NCI-H146 treated with DMSO at 0.1 percent for 48 hours (cell line): Measurements from ENCODE around the gene MRPL36.
"Not testable (repeated sequence)": the region's sequence is repeated elsewhere in the genome, so short reads cannot be mapped to it uniquely, and the experiment has no call there.

ENCODE experiments used
- DNase-seq: peaks from one replicate; lab custom pipeline; 2025; ENCODE audit not compliant: unreplicated experiment; lab: John Stamatoyannopoulos, UW

Gene MRPL36

DNA sequence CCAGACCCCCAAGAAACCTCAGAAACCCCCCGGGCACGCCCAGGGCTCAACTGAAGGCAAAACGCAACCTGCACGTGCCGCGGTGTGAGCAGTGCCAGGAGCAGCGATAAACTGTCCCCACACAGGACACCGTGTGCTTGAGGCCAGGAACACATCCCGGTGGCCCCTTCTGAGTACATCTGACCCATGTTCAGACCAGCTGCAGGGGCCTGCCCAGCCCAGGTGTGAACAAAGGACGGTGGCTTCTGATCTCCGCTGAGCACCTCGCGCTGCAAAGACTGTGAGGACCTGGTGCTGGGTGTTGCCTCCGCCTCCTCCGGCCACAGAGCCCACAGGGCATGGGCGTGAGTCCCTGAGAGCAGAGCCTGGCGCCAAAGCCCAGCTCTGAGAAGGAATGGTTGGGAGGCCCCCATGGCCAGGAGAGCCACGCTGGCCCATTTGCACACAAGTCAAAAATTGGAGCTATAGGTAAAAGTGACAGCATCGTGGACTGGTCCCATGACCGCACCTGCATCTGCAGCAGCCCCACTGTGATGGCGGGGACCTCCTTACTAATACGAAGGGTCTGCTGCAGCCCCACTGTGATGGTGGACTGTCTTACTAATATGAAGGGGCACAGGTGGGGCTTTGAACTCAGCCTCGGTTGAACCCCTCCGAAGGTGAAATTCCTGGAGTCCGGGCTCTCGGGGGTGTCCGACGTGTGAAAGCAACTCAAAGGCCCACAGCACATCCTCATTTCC, 33.0 kb upstream of the MRPL36 start:
- no peak for DNase-seq

GRCh38 chr5:1831677-1832313, 32.2 kb upstream of the MRPL36 start:
- no peak for DNase-seq

- DNase-seq = no peak
Measured at GRCh38 chr5:1831257-1831656, 31.6 kb upstream of the MRPL36 start.

GRCh38 chr5:1830571-1831228, 31.1 kb upstream of the MRPL36 start:
- DNase-seq = no peak

DNA sequence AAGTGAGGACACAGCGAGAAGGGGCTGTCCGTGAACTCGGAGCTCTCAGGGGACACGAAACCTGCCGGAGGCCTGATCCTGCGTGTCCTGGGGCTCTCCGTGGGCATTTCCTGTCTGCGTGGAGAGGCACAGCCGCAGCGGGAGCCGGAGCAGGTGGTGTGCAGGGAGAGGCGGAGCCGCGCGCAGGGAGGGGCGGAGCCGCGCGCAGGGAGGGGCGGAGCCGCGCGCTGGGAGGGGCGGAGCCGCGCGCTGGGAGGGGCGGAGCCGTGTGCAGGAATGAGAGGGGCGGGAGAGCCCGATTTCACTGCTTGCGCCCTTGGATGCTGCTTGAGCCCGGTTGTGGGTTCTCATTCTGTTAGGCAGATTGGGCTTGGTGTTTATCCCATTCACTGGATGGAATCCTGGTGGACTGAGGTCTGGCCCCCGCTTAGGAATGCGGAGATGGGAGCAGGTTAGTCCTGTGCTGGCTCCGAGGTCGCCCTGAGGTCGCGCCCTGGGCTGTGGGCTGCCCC, 28.3 kb upstream of the MRPL36 start:
- DNase-seq = no peak

DNA sequence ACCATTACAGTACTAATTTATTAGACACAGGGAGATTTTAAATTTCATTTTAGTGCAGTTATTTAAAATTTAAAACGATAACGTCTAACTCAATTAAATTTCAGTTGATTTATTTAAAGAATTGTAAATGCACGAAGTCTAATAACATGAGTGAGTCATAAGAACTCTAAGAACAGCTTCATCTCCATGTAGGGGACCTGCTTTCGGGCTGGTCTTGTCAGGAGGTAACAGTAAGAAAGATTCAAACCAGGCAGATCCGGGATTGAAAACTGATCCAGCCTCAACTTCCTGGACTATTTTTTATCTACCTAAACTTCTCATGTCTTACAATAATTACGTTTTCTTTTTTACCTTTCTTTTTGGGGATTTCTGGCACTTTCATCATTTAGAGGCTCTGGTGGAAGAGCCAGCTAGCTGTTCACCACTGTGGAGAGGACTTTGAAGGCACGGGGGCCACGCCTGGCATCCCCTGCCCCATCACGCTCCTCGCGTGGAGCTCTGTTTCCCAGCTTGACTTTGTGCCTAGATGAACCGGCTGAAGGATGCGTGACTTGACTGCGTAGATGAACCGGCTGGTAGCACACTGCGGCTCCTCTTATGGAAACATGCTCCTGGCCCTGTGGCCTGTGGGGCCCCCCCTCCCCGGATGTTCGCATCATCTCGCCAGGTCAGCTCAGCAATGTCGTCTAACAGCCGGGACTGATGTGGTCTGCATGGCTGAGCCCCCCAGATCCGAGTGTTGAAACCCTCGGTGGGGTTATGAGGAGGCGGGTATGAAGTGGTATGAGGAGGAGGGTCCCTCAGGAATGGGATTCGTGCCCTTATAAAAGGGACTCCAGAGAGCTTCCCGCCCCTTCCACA, 27.6 kb upstream of the MRPL36 start:
- no peak for DNase-seq

GRCh38 chr5:1826235-1826980, 26.8 kb upstream of the MRPL36 start:
- no peak for DNase-seq

DNA sequence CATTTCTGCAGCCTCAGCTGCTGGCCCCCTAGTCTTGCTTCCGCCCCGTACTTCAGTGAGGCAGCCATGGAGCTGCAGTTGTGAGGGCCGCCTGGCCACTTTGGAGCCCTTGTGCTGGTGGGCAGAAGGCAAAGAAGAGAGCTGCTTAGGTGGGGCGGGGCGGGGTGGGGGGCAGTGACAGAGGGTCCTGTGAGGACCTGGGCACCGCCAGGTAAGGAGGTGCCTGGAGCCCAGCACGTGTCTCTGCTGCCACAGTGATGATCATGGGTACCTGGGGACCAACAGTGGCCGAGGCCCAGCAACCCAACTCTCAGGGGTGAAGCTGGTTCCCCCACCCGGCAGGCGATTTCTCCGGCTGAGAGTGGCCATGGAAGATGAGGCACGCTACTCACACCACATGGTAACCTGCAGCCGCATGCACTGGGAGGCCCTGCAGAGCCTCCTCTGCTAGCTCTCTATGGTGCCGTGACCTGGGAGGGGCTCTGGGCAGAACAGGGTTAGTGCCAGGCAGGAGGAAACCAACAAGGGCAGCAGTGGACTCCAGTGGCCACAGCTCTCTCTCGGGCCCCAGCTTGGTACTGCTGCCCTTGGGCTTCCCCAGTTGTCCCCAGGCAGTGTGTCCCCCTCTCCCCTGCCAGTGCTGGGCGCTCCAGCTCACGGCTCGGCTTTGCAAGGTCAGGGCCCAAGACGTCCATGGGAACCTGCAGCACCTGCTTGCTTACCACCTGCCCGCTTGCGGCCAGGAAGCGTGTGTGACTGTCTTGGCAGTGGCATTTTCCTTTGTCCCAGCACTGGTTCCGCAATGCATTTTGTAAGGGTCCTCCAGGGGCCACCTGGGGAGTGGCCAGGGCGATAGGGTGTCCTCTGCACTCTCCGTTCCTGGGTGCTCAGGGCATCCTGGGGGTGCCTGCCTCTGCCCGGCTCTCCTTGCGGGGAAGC, 25.5 kb upstream of the MRPL36 start:
- no peak for DNase-seq

GRCh38 chr5:1824109-1824821, 24.6 kb upstream of the MRPL36 start:
- no peak for DNase-seq

GRCh38 chr5:1823381-1824034, 23.9 kb upstream of the MRPL36 start:
- no peak for DNase-seq

- no peak for DNase-seq
Measured at GRCh38 chr5:1821862-1822261, 22.2 kb upstream of the MRPL36 start.

GRCh38 chr5:1820926-1821325, 21.3 kb upstream of the MRPL36 start:
- DNase-seq = no peak

GRCh38 chr5:1820381-1820780, 20.7 kb upstream of the MRPL36 start:
- no peak for DNase-seq

DNA sequence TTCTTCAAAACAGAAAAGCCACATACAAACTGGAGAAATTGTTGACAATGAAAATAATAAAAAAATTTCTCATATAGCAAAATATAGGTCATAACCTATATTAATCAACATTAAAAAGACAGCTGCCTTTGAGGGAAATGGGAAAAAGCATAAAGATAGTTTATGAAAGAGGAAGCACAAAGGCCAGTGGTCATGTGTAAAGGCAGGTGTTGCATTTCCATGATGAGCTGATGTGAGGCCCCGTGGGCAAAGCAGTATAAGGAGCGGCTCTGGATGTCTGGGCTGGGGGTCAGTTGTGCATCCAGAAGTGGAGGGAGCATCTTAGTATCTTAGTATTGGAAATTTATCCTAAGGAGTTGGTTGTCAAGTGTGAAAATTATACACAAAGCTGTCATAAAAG, 19.8 kb upstream of the MRPL36 start:
- no peak for DNase-seq

- DNase-seq = no peak
Measured at GRCh38 chr5:1818784-1819183, 19.1 kb upstream of the MRPL36 start.

DNA sequence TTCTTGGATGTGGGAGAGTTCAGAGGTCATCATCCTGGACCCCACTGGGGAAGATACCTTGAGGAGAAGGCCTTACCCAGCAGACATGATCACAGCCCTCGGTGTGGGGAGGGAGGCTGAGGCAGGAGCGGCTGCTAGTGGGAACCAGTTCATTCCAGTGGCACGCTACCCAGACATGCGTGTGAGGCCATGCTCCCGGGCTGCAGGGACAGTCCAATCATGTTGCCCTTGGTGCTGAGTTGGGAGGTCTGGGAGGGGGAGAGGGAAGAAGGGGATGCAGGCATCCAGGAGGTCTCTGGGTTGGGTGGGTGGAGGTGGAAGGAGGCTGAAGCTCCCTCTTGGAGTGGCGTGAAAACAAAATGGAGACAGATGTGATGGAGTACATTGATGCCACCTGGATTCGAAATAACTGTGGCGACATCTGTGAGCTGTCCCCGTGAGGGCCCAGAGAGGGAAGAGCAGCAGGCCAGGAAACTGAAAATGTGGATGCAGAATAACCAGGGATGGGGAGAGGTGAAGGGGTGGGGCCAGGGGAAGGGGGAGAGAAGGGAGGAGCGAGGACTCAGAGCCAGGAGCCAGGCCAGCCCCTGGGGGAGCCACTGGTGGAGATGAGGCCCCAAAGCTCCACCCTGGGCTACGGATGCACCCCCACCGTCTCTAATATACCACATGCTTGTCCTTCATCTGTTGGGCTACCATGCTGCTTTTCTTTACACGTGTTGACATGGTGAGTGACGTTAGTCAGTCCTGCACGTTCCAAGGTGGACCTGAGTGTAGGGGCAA, 17.8 kb upstream of the MRPL36 start:
- no peak for DNase-seq

GRCh38 chr5:1816495-1817089, 17.0 kb upstream of the MRPL36 start:
- DNase-seq = not testable (repeated sequence)
